ENCODE data around the gene HSD17B10.

DNA sequence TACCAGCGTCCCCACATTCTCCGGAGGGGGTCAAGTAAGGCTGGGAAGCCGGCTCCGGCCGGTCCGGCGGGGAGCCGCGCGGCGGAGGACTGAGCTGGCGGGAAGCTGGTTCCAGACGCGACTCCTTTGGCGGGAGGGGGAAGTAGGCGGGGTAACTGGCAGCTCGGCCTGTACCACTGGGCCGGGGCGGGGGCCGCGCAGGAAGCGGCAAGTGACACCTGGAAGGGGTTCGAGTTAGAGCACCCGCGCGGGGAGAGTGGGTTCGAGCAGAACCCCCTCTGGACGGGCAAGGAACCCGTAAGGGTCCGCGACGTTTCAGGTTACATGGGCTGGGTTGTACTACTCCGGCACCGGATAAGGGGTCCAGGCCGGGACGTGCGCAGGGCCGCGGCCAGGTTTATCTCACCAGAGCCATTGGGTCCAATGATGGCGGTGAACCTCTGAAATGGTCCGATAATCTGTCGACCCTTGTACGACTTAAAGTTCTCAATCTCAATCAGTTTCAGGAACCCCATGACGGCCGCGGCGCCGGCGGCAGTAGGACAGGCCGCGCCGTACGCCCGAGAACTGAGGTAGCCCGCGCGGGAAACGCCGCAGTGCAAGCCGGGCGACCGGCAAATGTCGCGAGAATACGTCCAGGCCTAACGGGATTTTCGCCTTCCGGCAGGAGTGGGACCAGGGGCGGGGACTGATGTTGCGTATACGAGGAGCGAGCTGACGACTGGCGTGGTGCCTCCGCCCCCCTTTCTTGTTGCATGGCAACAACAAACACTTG lies 11.9 kb downstream of the HSD17B10 start, which contains the start of gene SMC1A:
- TF ChIP-seq CTCF (IDR thresholded peaks at IDR 0.05) (peak in 2 of 6 experiments; percentile 7 to 18), POLR2A (IDR thresholded peaks at IDR 0.05) (peak; percentile 51 to 72)

All from Peyer's patch (tissue), 4 donors.